ENCODE measurements around the gene SHLD1. TPM values are rescaled to one million over a fixed set of nuclear protein-coding genes. Genes with fewer than 3 reads are reported as not detected.

Gene SHLD1
- polyA plus RNA-seq, 1 donor (not counting 4 experiments of a cell fraction or from before 2014, with no cell fraction given): 3.2 TPM

DNA sequence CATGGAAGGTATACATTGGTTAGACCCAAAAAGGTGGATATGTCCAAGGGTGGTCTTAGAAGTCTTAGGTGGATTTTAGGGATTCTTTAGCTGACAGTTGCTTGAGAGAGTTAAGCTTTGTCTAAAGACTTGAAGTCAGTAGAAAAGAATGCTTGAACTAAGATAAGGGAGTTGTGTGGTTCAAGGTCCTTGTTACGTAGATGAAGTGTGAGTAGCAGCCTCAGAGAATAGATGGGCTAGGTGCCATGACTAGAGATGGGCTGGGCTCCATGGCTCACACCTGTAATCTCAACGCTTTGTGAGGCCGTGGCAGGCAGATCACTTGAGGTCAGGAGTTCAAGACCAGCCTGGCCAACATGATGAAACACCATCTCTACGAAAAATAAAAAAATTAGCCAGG is 1.7 kb downstream of the SHLD1 start:
- Histone ChIP-seq H3K36me3 (ENCODE audit: control insufficient read depth in 2 of 2, extremely low read depth in 1 of 2, insufficient read depth in 2 of 2, low read length in 2 of 2) (no peaks in the 10 kb centered on the region), H3K4me1 (ENCODE audit: control insufficient read depth, extremely low read depth, insufficient read depth, low read length) (peaks cover 4% of the 10 kb centered on the region), H3K79me2 (ENCODE audit: control insufficient read depth, insufficient read depth, low read length) (no peaks in the 10 kb centered on the region), H3K9me1 (ENCODE audit: control insufficient read depth, extremely low read depth, insufficient read depth, low read length) (no peaks in the 10 kb centered on the region), H4K20me1 (ENCODE audit: control insufficient read depth, extremely low read depth, insufficient read depth, low read length) (no peaks in the 10 kb centered on the region), H2AFZ (ENCODE audit: control insufficient read depth, low read length) (no peak overlapping the region), H3K4me2 (ENCODE audit: control insufficient read depth, extremely low read depth, insufficient read depth, low read depth, low read length) (no peak overlapping the region), H3K27ac (ENCODE audit: control insufficient read depth, insufficient read depth, low read length) (no peak overlapping the region), H3K9me3 (ENCODE audit: control insufficient read depth, low read depth, low read length) (no peaks in the 10 kb centered on the region), H3K9ac (ENCODE audit: control insufficient read depth, extremely low read depth, insufficient read depth, low read length) (no peak overlapping the region), H3K27me3 (ENCODE audit: control insufficient read depth, extremely low read depth, insufficient read depth, low read length) (no peaks in the 10 kb centered on the region), H3K4me3 (ENCODE audit: control insufficient read depth in 2 of 3, extremely low read depth in 1 of 3, insufficient read depth in 2 of 3, low read depth in 1 of 3, low read length in 3 of 3) (no peak overlapping the region)
- TF ChIP-seq CTCF (optimal IDR thresholded peaks at IDR 0.05 in 1 of 3, IDR thresholded peaks at IDR 0.05 in 1 of 3, conservative IDR thresholded peaks at IDR 0.05 in 1 of 3; ENCODE audit: extremely low read depth in 1 of 3, insufficient read depth in 2 of 3, low read length in 3 of 3): no peak
- no peak for TF ChIP-seq EZH2 (IDR thresholded peaks at IDR 0.05; ENCODE audit: low read length)
- FAIRE-seq (no peak), DNase-seq (ENCODE audit: low read depth, low spot score) (no peak)
- dilution Hi-C loops (cut with MboI; ENCODE audit: extremely low pct_ligation_motif_present, low sequenced_read_pairs): no loop called here

DNA sequence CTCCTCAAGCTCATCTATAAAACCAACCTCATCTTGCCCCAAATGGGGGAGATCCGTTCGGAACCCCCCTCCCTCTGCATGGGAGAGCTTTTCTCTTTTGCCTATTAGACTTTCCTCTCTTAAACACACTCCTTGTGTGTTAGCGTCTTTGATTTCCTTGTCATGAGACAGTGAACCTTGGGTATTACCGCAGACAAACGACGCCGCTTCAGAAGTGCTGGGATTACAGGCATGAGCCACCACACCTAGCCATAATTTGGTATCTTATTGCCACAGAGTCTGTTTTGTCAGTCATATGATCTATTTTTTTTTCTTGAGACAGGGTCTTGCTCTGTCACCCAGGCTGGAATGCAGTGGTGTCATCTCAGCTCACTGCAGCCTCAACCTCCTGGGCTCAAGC is 3.6 kb downstream of the SHLD1 start:
- Histone ChIP-seq H3K4me3 (ENCODE audit: control insufficient read depth in 2 of 3, extremely low read depth in 1 of 3, insufficient read depth in 2 of 3, low read depth in 1 of 3, low read length in 3 of 3) (no peak overlapping the region), H3K36me3 (ENCODE audit: control insufficient read depth in 2 of 2, extremely low read depth in 1 of 2, insufficient read depth in 2 of 2, low read length in 2 of 2) (no peaks in the 10 kb centered on the region), H3K27ac (ENCODE audit: control insufficient read depth, insufficient read depth, low read length) (no peak overlapping the region), H3K79me2 (ENCODE audit: control insufficient read depth, insufficient read depth, low read length) (no peaks in the 10 kb centered on the region), H3K9ac (ENCODE audit: control insufficient read depth, extremely low read depth, insufficient read depth, low read length) (no peak overlapping the region), H3K4me2 (ENCODE audit: control insufficient read depth, extremely low read depth, insufficient read depth, low read depth, low read length) (no peak overlapping the region), H2AFZ (ENCODE audit: control insufficient read depth, low read length) (no peak overlapping the region), H3K27me3 (ENCODE audit: control insufficient read depth, extremely low read depth, insufficient read depth, low read length) (no peaks in the 10 kb centered on the region), H3K4me1 (ENCODE audit: control insufficient read depth, extremely low read depth, insufficient read depth, low read length) (peaks cover 4% of the 10 kb centered on the region), H3K9me3 (ENCODE audit: control insufficient read depth, low read depth, low read length) (no peaks in the 10 kb centered on the region), H3K9me1 (ENCODE audit: control insufficient read depth, extremely low read depth, insufficient read depth, low read length) (no peaks in the 10 kb centered on the region), H4K20me1 (ENCODE audit: control insufficient read depth, extremely low read depth, insufficient read depth, low read length) (no peaks in the 10 kb centered on the region)
- TF ChIP-seq CTCF (optimal IDR thresholded peaks at IDR 0.05 in 1 of 3, IDR thresholded peaks at IDR 0.05 in 1 of 3, conservative IDR thresholded peaks at IDR 0.05 in 1 of 3; ENCODE audit: extremely low read depth in 1 of 3, insufficient read depth in 2 of 3, low read length in 3 of 3) (no peak), EZH2 (IDR thresholded peaks at IDR 0.05; ENCODE audit: low read length) (no peak)
- FAIRE-seq: no peak
- DNase-seq (ENCODE audit: low read depth, low spot score): no peak
- dilution Hi-C loops (cut with MboI; ENCODE audit: extremely low pct_ligation_motif_present, low sequenced_read_pairs): no loop called here

All from keratinocyte (primary cell).